ENCODE results near the gene OR4N5. TPM values are rescaled to one million over a fixed set of nuclear protein-coding genes. Genes with fewer than 3 reads are reported as not detected.

The OR4N5 gene
- total RNA-seq, 4 donors from 2014 or later, result not detected

DNA sequence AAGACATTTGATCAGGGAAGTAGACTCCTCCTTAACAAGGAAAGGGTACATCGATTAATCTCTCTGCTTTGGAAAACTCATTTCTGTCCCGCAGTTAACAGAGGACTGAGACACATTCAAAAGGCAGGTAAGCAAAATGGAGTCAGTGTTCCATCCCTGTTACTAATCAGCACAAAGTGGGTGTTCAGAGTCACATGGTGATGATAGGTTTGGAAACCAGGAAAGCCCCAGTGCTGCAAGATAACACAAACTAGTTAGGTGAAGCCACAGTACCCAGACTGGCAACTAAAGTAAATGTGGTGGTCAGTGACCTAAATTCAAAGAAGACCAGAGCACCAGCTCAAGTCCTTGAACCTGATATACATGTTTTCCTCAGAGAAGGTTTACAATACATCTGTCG lies 26.3 kb upstream of the OR4N5 start:
- H3K9me3 ChIP-seq, result no peaks in the 10 kb centered on the region
- H3K36me3 ChIP-seq, result no peaks in the 10 kb centered on the region
- WGBS, 2 donors, result 87 to 93% methylated on average over 3 of the region's 3 CpGs
- H3K27me3 ChIP-seq, result no peaks in the 10 kb centered on the region
- DNase-seq (ENCODE audit: low spot score in 2 of 2), result no peak
- TF ChIP-seq, protein P1, sequence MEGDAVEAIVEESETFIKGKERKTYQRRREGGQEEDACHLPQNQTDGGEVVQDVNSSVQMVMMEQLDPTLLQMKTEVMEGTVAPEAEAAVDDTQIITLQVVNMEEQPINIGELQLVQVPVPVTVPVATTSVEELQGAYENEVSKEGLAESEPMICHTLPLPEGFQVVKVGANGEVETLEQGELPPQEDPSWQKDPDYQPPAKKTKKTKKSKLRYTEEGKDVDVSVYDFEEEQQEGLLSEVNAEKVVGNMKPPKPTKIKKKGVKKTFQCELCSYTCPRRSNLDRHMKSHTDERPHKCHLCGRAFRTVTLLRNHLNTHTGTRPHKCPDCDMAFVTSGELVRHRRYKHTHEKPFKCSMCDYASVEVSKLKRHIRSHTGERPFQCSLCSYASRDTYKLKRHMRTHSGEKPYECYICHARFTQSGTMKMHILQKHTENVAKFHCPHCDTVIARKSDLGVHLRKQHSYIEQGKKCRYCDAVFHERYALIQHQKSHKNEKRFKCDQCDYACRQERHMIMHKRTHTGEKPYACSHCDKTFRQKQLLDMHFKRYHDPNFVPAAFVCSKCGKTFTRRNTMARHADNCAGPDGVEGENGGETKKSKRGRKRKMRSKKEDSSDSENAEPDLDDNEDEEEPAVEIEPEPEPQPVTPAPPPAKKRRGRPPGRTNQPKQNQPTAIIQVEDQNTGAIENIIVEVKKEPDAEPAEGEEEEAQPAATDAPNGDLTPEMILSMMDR (IDR thresholded peaks at IDR 0.05), result no peak
- TF ChIP-seq POLR2A (IDR thresholded peaks at IDR 0.05) (no peak), EP300 (IDR thresholded peaks at IDR 0.05) (no peak)
- H3K4me3 ChIP-seq, result no peak overlapping the region
- no peaks in the 10 kb centered on the region for H3K4me1 ChIP-seq
- no peak overlapping the region for H3K27ac ChIP-seq

DNA sequence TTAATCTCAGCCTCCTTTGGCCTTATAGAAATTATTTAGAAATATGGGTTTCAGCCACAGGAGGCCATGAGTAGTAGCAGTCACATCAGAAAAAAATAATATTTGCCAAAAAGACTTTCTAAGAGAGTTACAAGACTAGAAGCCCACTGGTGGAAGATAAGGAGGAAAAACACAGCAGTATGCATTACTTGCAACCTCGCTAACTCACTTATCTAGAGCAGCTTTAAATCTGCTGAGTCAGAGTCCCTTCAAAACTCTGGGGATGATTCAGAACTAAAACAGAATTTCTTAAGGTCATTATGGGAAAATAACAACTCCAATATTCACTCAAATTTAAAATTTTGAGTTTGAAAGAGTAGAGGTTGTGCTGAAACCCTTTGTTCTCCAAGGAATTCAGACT lies 21.9 kb upstream of the OR4N5 start:
- Histone ChIP-seq H3K9me3 (peaks cover 0 to 24% (median 2%) of the 10 kb centered on the region in 4 donors), H3K27me3 (no peaks in the 10 kb centered on the region), H3K4me1 (no peaks in the 10 kb centered on the region), H3K27ac (no peak overlapping the region), H3K4me3 (no peak overlapping the region), H3K36me3 (no peaks in the 10 kb centered on the region)
- no peak for TF ChIP-seq EP300 (IDR thresholded peaks at IDR 0.05)
- TF ChIP-seq, protein P1 (IDR thresholded peaks at IDR 0.05), result no peak
- TF ChIP-seq POLR2A (IDR thresholded peaks at IDR 0.05), result no peak
- WGBS, 2 donors, result 61 to 62% methylated on average over 1 of the region's 1 CpG
- no peak for DNase-seq (ENCODE audit: low spot score in 2 of 2)

DNA sequence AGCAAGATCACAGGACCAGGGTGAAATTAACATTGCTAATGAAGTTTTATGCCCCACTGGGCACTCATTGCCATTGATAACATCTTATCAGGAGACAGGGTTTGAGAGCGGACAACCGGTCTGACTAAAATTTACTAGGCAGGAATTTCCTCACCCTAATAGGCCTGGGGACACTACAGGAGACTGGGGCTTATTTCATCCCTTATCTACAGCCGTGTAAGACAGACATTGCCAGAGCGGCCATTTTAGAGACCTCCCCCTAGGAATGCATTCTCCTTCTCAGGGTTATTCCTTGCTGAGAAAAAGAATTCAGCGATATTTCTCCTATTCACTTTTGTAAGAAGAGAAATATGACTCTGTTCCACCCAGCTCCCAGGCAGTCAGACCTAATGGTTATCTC lies 19.8 kb upstream of the OR4N5 start:
- Histone ChIP-seq H3K4me1 (no peaks in the 10 kb centered on the region), H3K36me3 (no peaks in the 10 kb centered on the region), H3K27ac (no peak overlapping the region), H3K27me3 (no peaks in the 10 kb centered on the region), H3K9me3 (peaks cover 0 to 24% (median 2%) of the 10 kb centered on the region in 4 donors), H3K4me3 (no peak overlapping the region)
- no peak for TF ChIP-seq EP300 (IDR thresholded peaks at IDR 0.05)
- TF ChIP-seq, protein P1 (IDR thresholded peaks at IDR 0.05), result no peak
- no peak for TF ChIP-seq POLR2A (IDR thresholded peaks at IDR 0.05)
- 76 to 85% methylated on average over 5 of the region's 5 CpGs for WGBS, 2 donors
- no peak for DNase-seq (ENCODE audit: low spot score in 2 of 2)

DNA sequence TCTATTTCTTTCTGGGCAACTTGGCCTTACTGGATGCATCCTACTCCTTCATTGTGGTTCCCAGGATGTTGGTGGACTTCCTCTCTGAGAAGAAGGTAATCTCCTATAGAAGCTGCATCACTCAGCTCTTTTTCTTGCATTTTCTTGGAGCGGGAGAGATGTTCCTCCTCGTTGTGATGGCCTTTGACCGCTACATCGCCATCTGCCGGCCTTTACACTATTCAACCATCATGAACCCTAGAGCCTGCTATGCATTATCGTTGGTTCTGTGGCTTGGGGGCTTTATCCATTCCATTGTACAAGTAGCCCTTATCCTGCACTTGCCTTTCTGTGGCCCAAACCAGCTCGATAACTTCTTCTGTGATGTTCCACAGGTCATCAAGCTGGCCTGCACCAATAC lies 5.3 kb downstream of the OR4N5 start:
- H3K27me3 ChIP-seq, result no peaks in the 10 kb centered on the region
- H3K27ac ChIP-seq, result no peak overlapping the region
- no peaks in the 10 kb centered on the region for H3K4me1 ChIP-seq
- no peak for DNase-seq (ENCODE audit: low spot score in 2 of 2)
- TF ChIP-seq, protein P1 (IDR thresholded peaks at IDR 0.05), result no peak
- TF ChIP-seq EP300 (IDR thresholded peaks at IDR 0.05), result no peak
- no peak for TF ChIP-seq POLR2A (IDR thresholded peaks at IDR 0.05)
- 42 to 45% methylated on average over 7 of the region's 7 CpGs for WGBS, 2 donors
- H3K4me3 ChIP-seq, result no peak overlapping the region
- H3K9me3 ChIP-seq, result no peaks in the 10 kb centered on the region
- H3K36me3 ChIP-seq, result no peaks in the 10 kb centered on the region

DNA sequence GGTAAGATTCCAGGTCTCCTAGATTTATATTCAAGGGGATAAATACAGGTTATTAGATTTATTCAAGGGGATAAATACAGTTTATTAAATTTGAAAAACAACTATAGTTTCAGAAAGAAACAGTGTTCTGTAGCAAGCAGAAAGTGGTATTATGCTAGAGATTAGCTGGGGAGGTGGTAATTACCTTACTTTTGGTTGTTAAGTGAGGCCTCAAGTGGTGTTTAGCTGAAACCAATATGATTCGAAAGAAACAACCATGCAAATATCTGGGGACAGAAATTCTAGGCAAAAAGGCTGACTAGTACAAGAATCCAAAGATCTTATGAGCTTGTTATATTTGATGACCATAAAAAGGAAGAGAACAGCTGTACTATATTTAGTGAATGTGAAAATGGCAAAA lies 6.2 kb downstream of the OR4N5 start:
- no peaks in the 10 kb centered on the region for H3K27me3 ChIP-seq
- TF ChIP-seq POLR2A (IDR thresholded peaks at IDR 0.05), result no peak
- TF ChIP-seq, protein P1 (IDR thresholded peaks at IDR 0.05), result no peak
- no peak for TF ChIP-seq EP300 (IDR thresholded peaks at IDR 0.05)
- no peaks in the 10 kb centered on the region for H3K4me1 ChIP-seq
- 40 to 59% methylated on average over 1 of the region's 1 CpG for WGBS, 2 donors
- H3K27ac ChIP-seq, result no peak overlapping the region
- no peaks in the 10 kb centered on the region for H3K36me3 ChIP-seq
- H3K9me3 ChIP-seq, result no peaks in the 10 kb centered on the region
- no peak overlapping the region for H3K4me3 ChIP-seq
- no peak for DNase-seq (ENCODE audit: low spot score in 2 of 2)

Measured in tibial nerve (tissue), 4 donors.